ENCODE measurements around the gene BCL11B. TPM values are rescaled to one million over a fixed set of nuclear protein-coding genes. Genes with fewer than 3 reads are reported as not detected.

Gene BCL11B
- total and polyA plus RNA-seq, 10 of the 15 experiments (the other 5 are each of a cell fraction or from before 2014, with no cell fraction given) = 0.38 to 5.5 (median 1.3) TPM

DNA sequence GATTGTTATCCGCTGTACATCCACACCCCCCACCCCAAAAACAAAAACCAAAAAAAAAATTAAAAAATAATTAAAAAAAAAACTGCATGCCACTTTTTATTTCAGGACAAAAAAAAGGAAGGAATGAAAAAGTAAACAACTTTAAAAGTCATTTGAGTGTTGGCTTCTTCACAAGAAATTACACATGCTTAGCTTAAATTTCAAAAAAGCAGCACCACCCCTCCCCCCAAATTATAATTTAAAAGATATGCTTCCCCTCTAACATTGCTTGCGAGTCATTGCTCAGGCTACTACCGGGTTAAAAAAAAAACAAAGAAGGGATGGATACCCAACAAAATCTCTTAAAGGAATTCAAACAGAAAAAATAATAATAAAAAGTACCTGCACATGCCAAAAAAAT is 98.5 kb downstream of the BCL11B start:
- Histone ChIP-seq H3K9me3 (replicated peaks; ENCODE audit: control insufficient read depth, insufficient read depth, low read length) (no peaks in the 10 kb centered on the region; the same call in 2 of the 3 replicates), H3K27ac (ENCODE audit: control insufficient read depth, insufficient read depth) (no peak overlapping the region), H4K20me1 (ENCODE audit: control insufficient read depth, insufficient read depth) (no peaks in the 10 kb centered on the region), H2AFZ (ENCODE audit: control insufficient read depth, low read depth, low read length) (no peak overlapping the region), H3K4me1 (ENCODE audit: control insufficient read depth, insufficient read depth, low read length) (no peaks in the 10 kb centered on the region), H3K4me2 (ENCODE audit: control insufficient read depth, insufficient read depth) (no peak overlapping the region), H3K9ac (ENCODE audit: control insufficient read depth, insufficient read depth, low read length) (no peak overlapping the region), H3K36me3 (ENCODE audit: control insufficient read depth in 2 of 2, insufficient read depth in 2 of 2, low read length in 1 of 2) (no peaks in the 10 kb centered on the region), H3K4me3 (no peak overlapping the region), H3K27me3 (replicated peaks in 1 of 2; ENCODE audit: control insufficient read depth in 2 of 2, insufficient read depth in 2 of 2, low read length in 1 of 2) (no peaks in the 10 kb centered on the region), H3K79me2 (ENCODE audit: control insufficient read depth, insufficient read depth, low read length) (no peaks in the 10 kb centered on the region)
- ChIA-PET RAD21 (ENCODE audit: unreplicated experiment) (no interaction called here), POLR2A (no interaction called here), CTCF (no interaction called here), SMC1A (ENCODE audit: uncharacterized antibody, unreplicated experiment) (no interaction called here)
- in situ Hi-C loops (cut with MboI) = no loop called here
- TF ChIP-seq MTA3 (IDR thresholded peaks at IDR 0.05; ENCODE audit: borderline replicate concordance, low read length) = no peak
- TF ChIP-seq CBFB (IDR thresholded peaks at IDR 0.05; ENCODE audit: low read depth) = no peak
- TF ChIP-seq ATF3 (IDR thresholded peaks at IDR 0.05; ENCODE audit: borderline replicate concordance, extremely low read depth, low read depth, low read length) = no peak
- TF ChIP-seq SMAD5 (IDR thresholded peaks at IDR 0.05; ENCODE audit: low read depth) = no peak
- BruUV-seq (replicated peaks) = no TSS peak
- ATAC-seq (no peak), FAIRE-seq (no peak), DNase-seq (ENCODE audit: low read depth, low spot score) (no peak)
- intact Hi-C loops (cut with micrococcal nuclease; ENCODE audit: unreplicated experiment) = no loop called here
- 60% methylated on average over 3 of the region's 3 CpGs for WGBS (ENCODE audit: insufficient coverage, insufficient replicate concordance, low lambda C conversion rate, missing lambda C conversion rate)

GRCh38 chr14:99173086-99173485 is 98.9 kb downstream of the BCL11B start:
- DNase-seq (ENCODE audit: low read depth, low spot score) (no peak), ATAC-seq (no peak), FAIRE-seq (no peak)
- Histone ChIP-seq H3K27me3 (replicated peaks in 1 of 2; ENCODE audit: control insufficient read depth in 2 of 2, insufficient read depth in 2 of 2, low read length in 1 of 2) (no peaks in the 10 kb centered on the region), H2AFZ (ENCODE audit: control insufficient read depth, low read depth, low read length) (no peak overlapping the region), H3K36me3 (ENCODE audit: control insufficient read depth in 2 of 2, insufficient read depth in 2 of 2, low read length in 1 of 2) (no peaks in the 10 kb centered on the region), H3K4me2 (ENCODE audit: control insufficient read depth, insufficient read depth) (no peak overlapping the region), H3K9me3 (replicated peaks; ENCODE audit: control insufficient read depth, insufficient read depth, low read length) (no peaks in the 10 kb centered on the region; the same call in 2 of the 3 replicates), H4K20me1 (ENCODE audit: control insufficient read depth, insufficient read depth) (no peaks in the 10 kb centered on the region), H3K4me1 (ENCODE audit: control insufficient read depth, insufficient read depth, low read length) (no peaks in the 10 kb centered on the region), H3K9ac (ENCODE audit: control insufficient read depth, insufficient read depth, low read length) (no peak overlapping the region), H3K27ac (ENCODE audit: control insufficient read depth, insufficient read depth) (no peak overlapping the region), H3K79me2 (ENCODE audit: control insufficient read depth, insufficient read depth, low read length) (no peaks in the 10 kb centered on the region), H3K4me3 (no peak overlapping the region)
- ChIA-PET RAD21 (ENCODE audit: unreplicated experiment) (no interaction called here), POLR2A (no interaction called here), CTCF (no interaction called here), SMC1A (ENCODE audit: uncharacterized antibody, unreplicated experiment) (no interaction called here)
- intact Hi-C loops (cut with micrococcal nuclease; ENCODE audit: unreplicated experiment) (no loop called here), in situ Hi-C loops (cut with MboI) (no loop called here)
- BruUV-seq (replicated peaks) = no TSS peak
- WGBS (ENCODE audit: insufficient coverage, insufficient replicate concordance, low lambda C conversion rate, missing lambda C conversion rate) = 67% methylated on average over 11 of the region's 11 CpGs
- TF ChIP-seq CEBPB (IDR thresholded peaks at IDR 0.05; ENCODE audit: borderline replicate concordance in 1 of 2, low read depth in 2 of 2, low read length in 2 of 2) (no peak), RAD21 (IDR thresholded peaks at IDR 0.05; ENCODE audit: insufficient read depth, low read depth, low read length) (no peak), BCL11A (IDR thresholded peaks at IDR 0.05; ENCODE audit: low read depth, low read length) (no peak), CUX1 (IDR thresholded peaks at IDR 0.05; ENCODE audit: insufficient replicate concordance, low read depth, low read length) (no peak), EGR1 (IDR thresholded peaks at IDR 0.05; ENCODE audit: borderline replicate concordance in 1 of 2, low read depth in 2 of 2, low read length in 2 of 2) (no peak), SMAD5 (IDR thresholded peaks at IDR 0.05; ENCODE audit: low read depth) (no peak), ATF7 (IDR thresholded peaks at IDR 0.05; ENCODE audit: low read depth) (no peak), BRCA1 (IDR thresholded peaks at IDR 0.05; ENCODE audit: low read depth, low read length) (no peak), ELK1 (IDR thresholded peaks at IDR 0.05; ENCODE audit: low read depth, low read length) (no peak)
